Ishikawa (cell line): Measurements from ENCODE around the gene SLC24A4.

ENCODE experiments used
- CEBPB ChIP-seq: IDR thresholded peaks from 2 replicates; pipeline ENCODE4 v1.6.1; 2012
- EGR1 ChIP-seq: IDR thresholded peaks from 2 replicates; pipeline ENCODE4 v1.6.1; 2012
- EP300 ChIP-seq: IDR thresholded peaks from 2 replicates; pipeline ENCODE4 v1.6.1; 2012; ENCODE audit warnings: borderline replicate concordance
- FOXM1 ChIP-seq: IDR thresholded peaks from 2 replicates; pipeline ENCODE4 v1.6.1; 2012; ENCODE audit warnings: low read depth, borderline replicate concordance
- RAD21 ChIP-seq: IDR thresholded peaks from 2 replicates; pipeline ENCODE4 v1.6.1; 2012; ENCODE audit warnings: low read depth
- TAF1 ChIP-seq: IDR thresholded peaks from 2 replicates; pipeline ENCODE4 v1.6.1; 2012; ENCODE audit warnings: low read depth, mild to moderate bottlenecking
- TEAD4 ChIP-seq: IDR thresholded peaks from 2 replicates; pipeline ENCODE4 v1.6.1; 2012
- YY1 ChIP-seq: IDR thresholded peaks from 2 replicates; pipeline ENCODE4 v1.6.1; 2012; ENCODE audit warnings: low read depth
- TF ChIP-seq, protein P1 (sequence below): IDR thresholded peaks from 2 replicates; pipeline ENCODE4 v1.6.1; 2012; ENCODE audit warnings: low read depth, mild to moderate bottlenecking
- TF ChIP-seq, protein P2 (sequence below): IDR thresholded peaks from 2 replicates; pipeline ENCODE4 v1.6.1; 2012

DNA sequence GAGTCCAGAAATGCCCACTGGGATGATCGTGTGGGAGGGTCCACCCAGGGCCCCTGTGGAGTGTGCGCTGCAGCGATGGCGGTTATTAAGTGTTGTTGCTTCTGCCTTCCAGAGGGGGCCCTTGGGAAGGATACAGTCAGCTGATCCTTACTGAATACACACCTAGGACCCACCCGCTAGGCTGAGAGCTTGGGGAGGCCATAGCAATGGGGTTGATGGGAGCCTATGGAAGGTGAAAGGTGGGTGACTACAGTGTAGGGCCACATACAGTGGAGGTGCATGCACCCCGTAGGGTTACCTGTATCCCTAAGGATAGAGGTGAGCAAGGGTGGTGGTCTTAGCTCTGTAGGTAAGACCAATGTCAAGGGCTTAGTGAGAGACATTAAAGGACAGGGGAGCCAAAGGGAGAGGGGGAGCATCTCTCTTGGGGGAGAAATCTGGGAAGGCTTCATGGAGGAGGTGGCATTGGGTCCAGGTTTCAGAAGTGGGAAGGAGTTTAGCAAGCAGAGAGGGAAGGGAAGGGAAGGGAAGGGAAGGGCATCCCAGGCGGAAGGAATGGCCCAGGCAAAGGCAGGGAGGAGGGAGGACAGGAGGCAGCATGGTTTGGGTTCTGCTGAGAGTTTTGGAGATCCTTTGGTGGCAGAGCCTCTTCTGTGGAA is 117.5 kb downstream of the SLC24A4 start:
- TF ChIP-seq EP300 (no peak), TAF1 (no peak), RAD21 (no peak), EGR1 (no peak), FOXM1 (no peak), YY1 (no peak), CEBPB (no peak), TEAD4 (no peak)
- TF ChIP-seq, protein P1, sequence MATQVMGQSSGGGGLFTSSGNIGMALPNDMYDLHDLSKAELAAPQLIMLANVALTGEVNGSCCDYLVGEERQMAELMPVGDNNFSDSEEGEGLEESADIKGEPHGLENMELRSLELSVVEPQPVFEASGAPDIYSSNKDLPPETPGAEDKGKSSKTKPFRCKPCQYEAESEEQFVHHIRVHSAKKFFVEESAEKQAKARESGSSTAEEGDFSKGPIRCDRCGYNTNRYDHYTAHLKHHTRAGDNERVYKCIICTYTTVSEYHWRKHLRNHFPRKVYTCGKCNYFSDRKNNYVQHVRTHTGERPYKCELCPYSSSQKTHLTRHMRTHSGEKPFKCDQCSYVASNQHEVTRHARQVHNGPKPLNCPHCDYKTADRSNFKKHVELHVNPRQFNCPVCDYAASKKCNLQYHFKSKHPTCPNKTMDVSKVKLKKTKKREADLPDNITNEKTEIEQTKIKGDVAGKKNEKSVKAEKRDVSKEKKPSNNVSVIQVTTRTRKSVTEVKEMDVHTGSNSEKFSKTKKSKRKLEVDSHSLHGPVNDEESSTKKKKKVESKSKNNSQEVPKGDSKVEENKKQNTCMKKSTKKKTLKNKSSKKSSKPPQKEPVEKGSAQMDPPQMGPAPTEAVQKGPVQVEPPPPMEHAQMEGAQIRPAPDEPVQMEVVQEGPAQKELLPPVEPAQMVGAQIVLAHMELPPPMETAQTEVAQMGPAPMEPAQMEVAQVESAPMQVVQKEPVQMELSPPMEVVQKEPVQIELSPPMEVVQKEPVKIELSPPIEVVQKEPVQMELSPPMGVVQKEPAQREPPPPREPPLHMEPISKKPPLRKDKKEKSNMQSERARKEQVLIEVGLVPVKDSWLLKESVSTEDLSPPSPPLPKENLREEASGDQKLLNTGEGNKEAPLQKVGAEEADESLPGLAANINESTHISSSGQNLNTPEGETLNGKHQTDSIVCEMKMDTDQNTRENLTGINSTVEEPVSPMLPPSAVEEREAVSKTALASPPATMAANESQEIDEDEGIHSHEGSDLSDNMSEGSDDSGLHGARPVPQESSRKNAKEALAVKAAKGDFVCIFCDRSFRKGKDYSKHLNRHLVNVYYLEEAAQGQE: no peak
- TF ChIP-seq, protein P2, sequence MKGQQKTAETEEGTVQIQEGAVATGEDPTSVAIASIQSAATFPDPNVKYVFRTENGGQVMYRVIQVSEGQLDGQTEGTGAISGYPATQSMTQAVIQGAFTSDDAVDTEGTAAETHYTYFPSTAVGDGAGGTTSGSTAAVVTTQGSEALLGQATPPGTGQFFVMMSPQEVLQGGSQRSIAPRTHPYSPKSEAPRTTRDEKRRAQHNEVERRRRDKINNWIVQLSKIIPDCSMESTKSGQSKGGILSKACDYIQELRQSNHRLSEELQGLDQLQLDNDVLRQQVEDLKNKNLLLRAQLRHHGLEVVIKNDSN: no peak
